CD4-positive, alpha-beta T cell treated with Interleukin-17A for 1 hour (primary cell): ENCODE data around the gene PKLR.
"Not testable (repeated sequence)": the region's sequence is repeated elsewhere in the genome, so short reads cannot be mapped to it uniquely, and the experiment has no call there.

ENCODE experiments used
- DNase-seq: peaks from one replicate; pipeline ENCODE4 v3.0.0-alpha.2; 2020

Gene PKLR

GRCh38 chr1:155316922-155317321 lies 15.7 kb upstream of the PKLR start:
- no peak for DNase-seq

GRCh38 chr1:155313261-155313660 lies 12.0 kb upstream of the PKLR start:
- no peak for DNase-seq

GRCh38 chr1:155309423-155310021 lies 8.3 kb upstream of the PKLR start:
- no peak for DNase-seq

GRCh38 chr1:155308493-155309422 lies 7.5 kb upstream of the PKLR start, which contains the start of gene FDPS:
TSS of gene FDPS (plus strand) at chr1:155308866. CDS start at chr1:155309790, 924 bp downstream.
- peak; percentile 99 for DNase-seq

- DNase-seq, result peak; percentile 50
Measured at GRCh38 chr1:155307247-155307740, 6.1 kb upstream of the PKLR start.

- DNase-seq, result no peak
Measured at GRCh38 chr1:155305881-155306391, 4.7 kb upstream of the PKLR start.

GRCh38 chr1:155304558-155305063 lies 3.4 kb upstream of the PKLR start:
- DNase-seq, result no peak

GRCh38 chr1:155300553-155301329 lies 497 bp downstream of the PKLR start:
- no peak for DNase-seq

GRCh38 chr1:155300024-155300423 lies 1.2 kb downstream of the PKLR start:
- DNase-seq, result no peak

- no peak for DNase-seq
Measured at GRCh38 chr1:155297384-155297783, 3.9 kb downstream of the PKLR start.

GRCh38 chr1:155296661-155297060 lies 4.6 kb downstream of the PKLR start:
- no peak for DNase-seq

GRCh38 chr1:155295942-155296267 lies 5.3 kb downstream of the PKLR start:
- DNase-seq, result no peak

GRCh38 chr1:155295183-155295941 lies 5.9 kb downstream of the PKLR start:
- no peak for DNase-seq

GRCh38 chr1:155294520-155295182 lies 6.6 kb downstream of the PKLR start:
- no peak for DNase-seq

GRCh38 chr1:155293086-155293749 lies 8.0 kb downstream of the PKLR start:
- no peak for DNase-seq

GRCh38 chr1:155291006-155291405 lies 10.2 kb downstream of the PKLR start:
- not testable (repeated sequence) for DNase-seq

- no peak for DNase-seq
Measured at GRCh38 chr1:155287987-155288543, 13.2 kb downstream of the PKLR start.

GRCh38 chr1:155286544-155286943 lies 14.7 kb downstream of the PKLR start:
- no peak for DNase-seq

GRCh38 chr1:155285631-155286044 lies 15.6 kb downstream of the PKLR start:
- DNase-seq, result no peak

GRCh38 chr1:155285063-155285462 lies 16.2 kb downstream of the PKLR start:
- DNase-seq, result no peak

- DNase-seq, result no peak
Measured at GRCh38 chr1:155284476-155284875, 16.8 kb downstream of the PKLR start.
